ENCODE data around the gene ACAP3. TPM values are rescaled to one million over a fixed set of nuclear protein-coding genes. Genes with fewer than 3 reads are reported as not detected.

ACAP3 gene
- total and polyA plus RNA-seq, 7 experiments from 2014 or later = 3.2 to 70.8 (median 55.1) TPM

DNA sequence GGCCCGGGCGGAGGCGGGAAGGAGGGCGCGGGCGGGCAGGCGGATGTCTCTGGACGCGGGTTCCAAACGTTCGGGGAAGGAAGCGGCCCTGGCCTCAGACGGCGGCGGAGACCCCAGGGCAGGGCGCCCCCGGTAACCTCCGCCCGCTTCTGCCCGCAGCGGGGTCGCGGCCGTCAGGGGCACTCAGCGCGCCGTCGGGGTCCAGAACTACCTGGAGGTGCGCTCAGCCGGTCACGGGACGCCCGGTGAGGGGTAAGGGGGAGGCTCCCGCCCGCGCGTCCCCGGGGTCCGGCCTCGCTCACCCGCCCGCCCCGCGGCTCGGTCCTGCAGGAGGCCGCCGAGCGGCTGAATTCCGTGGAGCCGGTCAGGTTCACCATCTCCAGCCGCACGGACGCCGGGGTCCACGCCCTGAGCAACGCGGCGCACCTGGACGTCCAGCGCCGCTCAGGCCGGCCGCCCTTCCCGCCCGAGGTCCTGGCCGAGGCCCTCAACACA, 1.1 kb upstream of the ACAP3 start:
- ChIA-PET CTCF (no interaction called here), POLR2A (interaction anchor here (1.3 kb wide), 1 partner anchor 15 kb away, joined by 3 read pairs; no protein-coding TSS in a partner anchor)
- H3K9me3 ChIP-seq (ENCODE audit: control insufficient read depth in 2 of 3, low read length in 3 of 3) = no peaks in the 10 kb centered on the region
- H3K27ac Mint-ChIP-seq = peak overlapping the region in 8 of 9 donors; percentile 47 to 91 (median 78)
- peaks cover 0 to 2% (median 0%) of the 10 kb centered on the region in 11 donors for H3K9me3 Mint-ChIP-seq
- intact Hi-C loops (cut with micrococcal nuclease) = loop anchor here (1.0 to 10.0 kb wide), 15 partner anchors 15 to 600 kb away; partner anchors contain the start of genes AURKAIP1 (in 2 of the 2), B3GALT6 (in 2 of the 2), C1orf159 (in 2 of the 2) and CPTP (in 2 of the 2)
- H3K4me1 Mint-ChIP-seq = peaks cover 11 to 24% (median 17%) of the 10 kb centered on the region in 7 donors
- peaks cover 0 to 6% (median 0%) of the 10 kb centered on the region in 5 donors for H3K36me3 Mint-ChIP-seq
- H3K4me1 ChIP-seq (ENCODE audit: control insufficient read depth in 2 of 2, insufficient read depth in 2 of 2, low read length in 2 of 2) = peaks cover 31 to 34% of the 10 kb centered on the region in 2 donors
- ATAC-seq (no peak), DNase-seq (peak in 1 of 9 donors; percentile 23)
- H3K4me3 Mint-ChIP-seq = peak overlapping the region; percentile 62 to 91 (median 84)
- peaks cover 0 to 36% (median 0%) of the 10 kb centered on the region in 3 experiments for H3K36me3 ChIP-seq (ENCODE audit: control insufficient read depth in 2 of 3, insufficient read depth in 3 of 3, low read length in 3 of 3)
- no peaks in the 10 kb centered on the region for H3K27me3 Mint-ChIP-seq
- H3K4me3 ChIP-seq (ENCODE audit: low read length) = peak overlapping the region; percentile 64
- H3K27ac ChIP-seq (ENCODE audit: low read depth, low read length) = peak overlapping the region; percentile 90
- H3K27me3 ChIP-seq (ENCODE audit: control insufficient read depth in 2 of 2, insufficient read depth in 2 of 2, low read length in 2 of 2) = no peaks in the 10 kb centered on the region

DNA sequence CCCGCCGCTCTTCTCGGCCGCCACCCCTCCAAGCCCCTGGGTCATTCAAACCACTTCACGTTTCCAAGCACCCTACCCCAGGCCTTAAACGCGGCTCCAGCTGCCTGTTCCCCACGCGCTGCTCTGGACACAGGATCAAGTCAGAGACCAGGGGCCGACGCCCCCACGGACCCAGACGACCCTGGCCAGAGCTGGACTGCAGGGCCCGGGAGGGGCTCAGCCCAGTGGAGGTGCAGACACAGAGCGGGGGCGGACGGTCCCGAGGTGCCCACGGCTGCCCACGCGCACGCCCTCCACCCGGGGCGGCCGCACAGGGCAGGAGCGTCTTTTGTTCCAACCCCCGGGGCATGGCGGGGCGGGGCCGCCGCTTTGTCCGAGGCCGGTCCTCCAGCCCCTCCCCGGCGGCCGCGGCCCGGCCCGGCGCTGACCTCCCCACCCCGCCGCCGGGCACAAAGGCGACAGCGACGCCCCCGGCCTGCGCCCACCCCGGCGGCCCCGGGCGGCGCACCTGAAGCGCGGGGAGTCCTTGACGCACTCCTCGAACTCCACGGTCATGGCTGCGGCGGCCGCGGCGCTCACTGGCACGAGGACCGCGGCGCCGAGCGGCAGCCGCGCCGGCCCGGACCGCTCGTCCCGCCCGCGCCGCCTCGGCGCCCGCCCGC, 338 bp downstream of the ACAP3 start:
- H3K9me3 Mint-ChIP-seq = peaks cover 0 to 2% (median 0%) of the 10 kb centered on the region in 11 donors
- Histone ChIP-seq H3K27me3 (ENCODE audit: control insufficient read depth in 2 of 2, insufficient read depth in 2 of 2, low read length in 2 of 2) (no peaks in the 10 kb centered on the region), H3K36me3 (ENCODE audit: control insufficient read depth in 2 of 3, insufficient read depth in 3 of 3, low read length in 3 of 3) (peaks cover 0 to 22% (median 0%) of the 10 kb centered on the region in 3 experiments), H3K4me1 (ENCODE audit: control insufficient read depth in 2 of 2, insufficient read depth in 2 of 2, low read length in 2 of 2) (peaks cover 31 to 34% of the 10 kb centered on the region in 2 donors), H3K9me3 (ENCODE audit: control insufficient read depth in 2 of 3, low read length in 3 of 3) (no peaks in the 10 kb centered on the region), H3K4me3 (ENCODE audit: low read length) (peak overlapping the region; percentile 30), H3K27ac (ENCODE audit: low read depth, low read length) (peak overlapping the region; percentile 78)
- peak overlapping the region; percentile 82 to 94 (median 88) for H3K4me3 Mint-ChIP-seq
- H3K36me3 Mint-ChIP-seq = peaks cover 0 to 6% (median 0%) of the 10 kb centered on the region in 5 donors
- ATAC-seq = no peak
- ChIA-PET POLR2A (interaction anchor here (0.7 to 1.5 kb wide), 3 partner anchors 18 to 149 kb away, joined by 3 to 4 read pairs (median 3); partner anchors contain the start of gene CCNL2), CTCF (no interaction called here)
- H3K4me1 Mint-ChIP-seq = peaks cover 11 to 24% (median 17%) of the 10 kb centered on the region in 7 donors
- H3K27ac Mint-ChIP-seq = peak overlapping the region; percentile 40 to 92 (median 83)
- no peaks in the 10 kb centered on the region for H3K27me3 Mint-ChIP-seq
- DNase-seq = peak in 2 of 9 donors; percentile 18 to 54
- intact Hi-C loops (cut with micrococcal nuclease) = loop anchor here (5.0 to 10.0 kb wide), 4 partner anchors 55 to 295 kb away; partner anchors contain the start of genes ISG15 (in 2 of the 2) and ATAD3A (in 1 of the 2)

DNA sequence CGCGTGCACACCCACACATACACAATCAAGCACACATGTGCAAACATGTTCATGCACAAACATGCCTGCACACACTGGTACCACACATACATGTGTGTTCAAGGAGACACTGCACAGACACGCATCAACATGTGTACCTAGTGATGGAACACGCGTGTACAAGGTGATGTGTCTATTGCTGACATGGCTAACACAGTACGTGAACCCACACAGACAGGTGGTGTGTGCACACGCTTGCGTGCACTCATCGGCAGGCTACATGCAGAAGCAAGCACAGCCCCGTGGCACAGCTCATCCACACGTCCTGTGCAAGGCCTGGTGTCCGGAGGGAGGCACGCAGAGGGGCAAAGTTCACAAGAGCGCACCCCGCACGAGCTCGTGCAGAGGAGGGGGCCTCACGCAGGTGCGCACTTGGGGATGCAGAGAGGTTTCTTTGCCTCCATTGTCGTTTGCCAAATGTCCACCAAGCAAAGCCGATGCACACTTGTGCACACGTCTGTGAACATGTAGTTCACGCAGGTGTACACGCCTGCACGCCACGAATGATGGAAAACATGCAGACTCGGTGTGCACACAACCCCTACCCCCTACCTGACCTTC, 969 bp downstream of the ACAP3 start:
- Mint-ChIP-seq H3K27ac (peak overlapping the region; percentile 40 to 92 (median 83)), H3K36me3 (peaks cover 0 to 6% (median 0%) of the 10 kb centered on the region in 5 donors), H3K4me1 (peaks cover 11 to 24% (median 17%) of the 10 kb centered on the region in 7 donors), H3K27me3 (no peaks in the 10 kb centered on the region), H3K4me3 (peak overlapping the region; percentile 82 to 94 (median 88)), H3K9me3 (peaks cover 0 to 2% (median 0%) of the 10 kb centered on the region in 11 donors)
- H3K4me1 ChIP-seq (ENCODE audit: control insufficient read depth in 2 of 2, insufficient read depth in 2 of 2, low read length in 2 of 2) = peaks cover 31 to 34% of the 10 kb centered on the region in 2 donors
- ATAC-seq (no peak), DNase-seq (no peak)
- peak overlapping the region; percentile 78 for H3K27ac ChIP-seq (ENCODE audit: low read depth, low read length)
- H3K36me3 ChIP-seq (ENCODE audit: control insufficient read depth in 2 of 3, insufficient read depth in 3 of 3, low read length in 3 of 3) = peaks cover 0 to 18% (median 0%) of the 10 kb centered on the region in 3 experiments
- no peaks in the 10 kb centered on the region for H3K27me3 ChIP-seq (ENCODE audit: control insufficient read depth in 2 of 2, insufficient read depth in 2 of 2, low read length in 2 of 2)
- H3K9me3 ChIP-seq (ENCODE audit: control insufficient read depth in 2 of 3, low read length in 3 of 3) = no peaks in the 10 kb centered on the region
- ChIA-PET CTCF (no interaction called here), POLR2A (interaction anchor here (0.7 to 1.5 kb wide), 3 partner anchors 19 to 149 kb away, joined by 3 to 4 read pairs (median 3); partner anchors contain the start of gene CCNL2)
- H3K4me3 ChIP-seq (ENCODE audit: low read length) = peak overlapping the region; percentile 30
- intact Hi-C loops (cut with micrococcal nuclease) = loop anchor here (5.0 to 10.0 kb wide), 4 partner anchors 54 to 294 kb away; partner anchors contain the start of genes ISG15 (in 2 of the 2) and ATAD3A (in 1 of the 2)

DNA sequence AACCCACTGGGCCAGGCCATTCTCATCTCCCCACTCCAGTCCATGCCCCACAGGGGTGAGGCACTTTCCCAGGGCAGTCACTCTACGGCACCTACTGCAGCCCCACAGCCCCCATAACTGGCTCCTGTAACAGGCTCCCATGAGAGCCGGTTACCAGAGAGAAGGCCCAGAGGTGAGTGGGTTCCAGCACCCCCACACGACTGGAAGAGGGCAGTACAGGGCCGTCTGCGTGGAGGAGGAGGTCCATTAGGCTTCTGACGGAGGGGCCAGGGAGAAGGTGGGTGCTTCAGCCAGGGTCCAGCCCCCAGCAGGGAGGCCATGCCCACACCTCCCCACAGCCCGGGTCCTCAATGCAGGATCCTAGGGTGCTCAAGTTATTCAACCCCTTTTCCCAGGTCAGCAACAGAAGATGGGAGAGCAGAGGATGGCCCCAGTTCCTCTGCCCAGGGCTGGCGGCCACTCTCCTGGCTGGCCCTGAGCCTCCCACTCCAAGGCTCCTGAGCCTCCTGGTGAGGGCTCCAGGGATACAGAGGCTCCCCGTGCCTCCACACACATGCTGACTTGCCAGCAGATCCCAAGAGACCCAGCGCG, 1.6 kb downstream of the ACAP3 start:
- ATAC-seq = no peak
- Mint-ChIP-seq H3K4me3 (peak overlapping the region; percentile 82 to 94 (median 88)), H3K4me1 (peaks cover 11 to 24% (median 17%) of the 10 kb centered on the region in 7 donors), H3K27ac (peak overlapping the region; percentile 37 to 92 (median 83)), H3K9me3 (peaks cover 0 to 2% (median 0%) of the 10 kb centered on the region in 11 donors), H3K27me3 (no peaks in the 10 kb centered on the region), H3K36me3 (peaks cover 0 to 6% (median 0%) of the 10 kb centered on the region in 5 donors)
- no peak for DNase-seq
- peak overlapping the region; percentile 57 for H3K27ac ChIP-seq (ENCODE audit: low read depth, low read length)
- H3K9me3 ChIP-seq (ENCODE audit: control insufficient read depth in 2 of 3, low read length in 3 of 3) = no peaks in the 10 kb centered on the region
- ChIA-PET CTCF (no interaction called here), POLR2A (interaction anchor here (1.3 to 1.5 kb wide), 3 partner anchors 48 to 93 kb away, joined by 3 to 5 read pairs (median 4); partner anchors contain the start of gene CCNL2)
- peaks cover 31 to 34% of the 10 kb centered on the region in 2 donors for H3K4me1 ChIP-seq (ENCODE audit: control insufficient read depth in 2 of 2, insufficient read depth in 2 of 2, low read length in 2 of 2)
- H3K27me3 ChIP-seq (ENCODE audit: control insufficient read depth in 2 of 2, insufficient read depth in 2 of 2, low read length in 2 of 2) = no peaks in the 10 kb centered on the region
- peak overlapping the region; percentile 30 for H3K4me3 ChIP-seq (ENCODE audit: low read length)
- H3K36me3 ChIP-seq (ENCODE audit: control insufficient read depth in 2 of 3, insufficient read depth in 3 of 3, low read length in 3 of 3) = peaks cover 0 to 12% (median 0%) of the 10 kb centered on the region in 3 experiments
- intact Hi-C loops (cut with micrococcal nuclease) = loop anchor here (5.0 to 10.0 kb wide), 4 partner anchors 54 to 294 kb away; partner anchors contain the start of genes ISG15 (in 2 of the 2) and ATAD3A (in 1 of the 2)

DNA sequence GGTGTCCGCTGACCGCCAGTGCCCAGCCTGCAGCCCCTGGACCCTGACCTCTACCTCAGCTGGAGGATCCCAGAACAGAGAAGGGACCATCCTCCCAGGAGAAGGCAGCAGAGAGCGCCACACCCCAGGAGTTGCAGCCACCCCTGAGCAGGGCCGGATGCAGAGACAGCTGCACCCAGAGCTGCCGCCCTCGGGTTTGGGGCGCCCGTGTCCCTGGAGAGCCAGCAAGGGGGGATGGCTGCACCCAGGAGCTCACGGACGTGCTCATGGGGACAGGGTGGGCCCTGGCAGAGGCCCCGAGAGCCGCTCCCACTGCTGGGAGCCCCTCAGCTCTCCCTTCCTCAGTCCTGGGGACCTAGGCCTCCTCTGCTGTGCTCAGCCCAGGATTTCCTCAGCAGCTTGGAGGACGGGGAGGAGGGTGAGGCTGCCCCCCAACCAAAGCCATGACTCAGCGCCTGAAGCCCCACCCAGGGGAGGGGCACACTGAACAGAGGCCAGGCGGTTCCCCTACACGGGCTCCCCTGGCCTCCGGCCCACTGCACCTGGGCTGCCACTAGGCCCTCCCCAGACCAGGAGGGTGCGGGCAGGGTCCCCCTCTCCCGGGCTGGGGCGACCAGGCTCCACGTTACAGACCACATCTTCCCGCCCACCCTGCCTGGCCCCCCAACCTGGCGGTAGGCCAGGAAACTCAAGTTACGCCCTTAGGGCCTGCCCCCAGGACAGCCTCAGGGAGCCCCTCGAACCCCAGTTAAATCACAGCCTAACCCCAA, 2.2 kb downstream of the ACAP3 start:
- Mint-ChIP-seq H3K36me3 (peaks cover 0 to 4% (median 0%) of the 10 kb centered on the region in 5 donors), H3K4me1 (peaks cover 11 to 24% (median 17%) of the 10 kb centered on the region in 7 donors), H3K4me3 (peak overlapping the region; percentile 82 to 94 (median 88)), H3K27me3 (no peaks in the 10 kb centered on the region), H3K27ac (peak overlapping the region; percentile 37 to 88 (median 83)), H3K9me3 (peaks cover 0 to 2% (median 0%) of the 10 kb centered on the region in 11 donors)
- ChIA-PET POLR2A (interaction anchor here (0.6 to 1.3 kb wide), 7 partner anchors 15 to 203 kb away, joined by 3 to 6 read pairs (median 3); partner anchors contain the start of gene AURKAIP1), CTCF (interaction anchor here (0.5 to 1.0 kb wide), 7 partner anchors 15 to 203 kb away, joined by 3 to 4 read pairs (median 3); no protein-coding TSS in a partner anchor)
- no peaks in the 10 kb centered on the region for H3K27me3 ChIP-seq (ENCODE audit: control insufficient read depth in 2 of 2, insufficient read depth in 2 of 2, low read length in 2 of 2)
- peak; percentile 26 for ATAC-seq
- H3K4me3 ChIP-seq (ENCODE audit: low read length) = peak overlapping the region; percentile 53
- H3K36me3 ChIP-seq (ENCODE audit: control insufficient read depth in 2 of 3, insufficient read depth in 3 of 3, low read length in 3 of 3) = peaks cover 0 to 5% (median 0%) of the 10 kb centered on the region in 3 experiments
- H3K4me1 ChIP-seq (ENCODE audit: control insufficient read depth in 2 of 2, insufficient read depth in 2 of 2, low read length in 2 of 2) = peaks cover 31 to 34% of the 10 kb centered on the region in 2 donors
- DNase-seq = peak; percentile 41 to 63 (median 60)
- no peaks in the 10 kb centered on the region for H3K9me3 ChIP-seq (ENCODE audit: control insufficient read depth in 2 of 3, low read length in 3 of 3)
- H3K27ac ChIP-seq (ENCODE audit: low read depth, low read length) = peak overlapping the region; percentile 57
- intact Hi-C loops (cut with micrococcal nuclease) = loop anchor here (1.0 to 10.0 kb wide), 5 partner anchors 53 to 293 kb away; partner anchors contain the start of genes ISG15 (in 2 of the 2) and ATAD3A (in 1 of the 2)
